Prostate gland (tissue), 2 donors: ENCODE results near the gene DNAJA2. TPM values are rescaled to one million over a fixed set of nuclear protein-coding genes. Genes with fewer than 3 reads are reported as not detected.
A peak's percentile ranks its signal among the peaks of the same experiment; 100 is the strongest.

Experiments used
- DNase-seq: peaks from one replicate; pipeline ENCODE4 v3.0.0-alpha.2; 2019; ENCODE audit warnings: low spot score
- H3K27ac ChIP-seq, 2 donors: fragments of 200-600 bp; sonication (generic); 2 replicates each; pipeline ENCODE4 v1.5.1; 2017 to 2019
- H3K27me3 ChIP-seq: fragments of 200-600 bp; sonication (generic); replicated peaks from 2 replicates; pipeline ENCODE4 v1.5.1; 2019; ENCODE audit not compliant: insufficient read depth
- H3K36me3 ChIP-seq, 2 donors: fragments of 200-600 bp; sonication (generic); 1 replicate in 1 of 2; 2 replicates in 1 of 2; pipeline versions ENCODE4 v1.5.1 to v1.8.1; 2017 to 2019
- H3K4me1 ChIP-seq: fragments of 200-600 bp; sonication (generic); replicated peaks from 2 replicates; pipeline ENCODE4 v1.5.1; 2019
- H3K4me3 ChIP-seq, 2 donors: fragments of 200-600 bp; sonication (generic); 2 replicates each; pipeline ENCODE4 v1.5.1; 2017 to 2019
- H3K9me3 ChIP-seq: fragments of 200-600 bp; sonication (generic); 2 replicates; pipeline ENCODE4 v1.5.1; 2017
- CTCF ChIP-seq, 4 experiments: fragments of 200-600 bp in 2 of 4; fragments of 450-650 bp in 2 of 4; sonication (generic) in 2 of 4; IDR thresholded peaks; 1 replicate in 3 of 4; 2 replicates in 1 of 4; pipeline ENCODE4 v1.5.1; 2016 to 2019; ENCODE audit warnings: antibody characterized with exemption in 4 of 4, mild to moderate bottlenecking in 2 of 4, moderate library complexity in 2 of 4
- POLR2A ChIP-seq: fragments of 450-650 bp; IDR thresholded peaks from one replicate; pipeline ENCODE4 v1.6.1; 2016; ENCODE audit warnings: antibody characterized with exemption, mild to moderate bottlenecking
- POLR2AphosphoS5 ChIP-seq: sonication (generic); formaldehyde crosslinking; IDR thresholded peaks from one replicate; pipeline ENCODE4 v1.6.1; 2017; ENCODE audit warnings: antibody characterized with exemption
- WGBS: methylation state at CpG from one replicate; pipeline ENCODE4 v1.1.5; 2018; 5-methylcytosine and 5-hydroxymethylcytosine counted together
- intact Hi-C: fragments of 100-400 bp; cut with DNase I; formaldehyde crosslinking; loops from one replicate; pipeline ENCODE4 v1.14.2; 2022
- total RNA-seq, 2 donors: library from RNA; depleted of rRNA; stranded (reverse); fragments of >200 nt; gene quantifications; one replicate each; pipeline ENCODE4 v1.1.0, GENCODE V29; 2016

DNAJA2 gene
- total RNA-seq, 2 donors from 2014 or later: 41.1 to 64.4 TPM

- H3K27ac ChIP-seq: no peak overlapping the region
- intact Hi-C loops: no loop called here
- H3K9me3 ChIP-seq: no peaks in the 10 kb centered on the region
- TF ChIP-seq POLR2A (no peak), CTCF (IDR thresholded peaks at IDR 0.05) (no peak), POLR2AphosphoS5 (no peak)
- H3K4me1 ChIP-seq: no peaks in the 10 kb centered on the region
- H3K4me3 ChIP-seq: no peak overlapping the region
- H3K27me3 ChIP-seq: no peaks in the 10 kb centered on the region
- 74% methylated on average over 1 of the region's 1 CpG for WGBS
- DNase-seq: no peak
- no peaks in the 10 kb centered on the region for H3K36me3 ChIP-seq
These were observed 7.5 kb upstream of the DNAJA2 start for GRCh38 chr16:46980926-46981325.

- WGBS: 47% methylated on average over 4 of the region's 4 CpGs
- peak overlapping the region; percentile 31 to 35 for H3K27ac ChIP-seq
- H3K27me3 ChIP-seq: no peaks in the 10 kb centered on the region
- H3K9me3 ChIP-seq: no peaks in the 10 kb centered on the region
- H3K4me1 ChIP-seq: no peaks in the 10 kb centered on the region
- TF ChIP-seq POLR2AphosphoS5 (peak; percentile 82), POLR2A (no peak)
- H3K36me3 ChIP-seq: no peaks in the 10 kb centered on the region
- no peak overlapping the region for H3K4me3 ChIP-seq
- DNase-seq: peak; percentile 32
- intact Hi-C loops: loop anchor here (10.0 kb wide), 1 partner anchor 1408 kb away; the partner anchor contains the start of gene SIAH1
These were observed 3.1 kb upstream of the DNAJA2 start for GRCh38 chr16:46976550-46976949.

- DNase-seq: no peak
- no peak overlapping the region for H3K4me3 ChIP-seq
- peak overlapping the region in 1 of 2 donors; percentile 35 for H3K27ac ChIP-seq
- no peaks in the 10 kb centered on the region for H3K27me3 ChIP-seq
- TF ChIP-seq POLR2AphosphoS5 (no peak), POLR2A (no peak), CTCF (IDR thresholded peaks at IDR 0.05) (no peak)
- no peaks in the 10 kb centered on the region for H3K36me3 ChIP-seq
- no peaks in the 10 kb centered on the region for H3K4me1 ChIP-seq
- intact Hi-C loops: loop anchor here (10.0 kb wide), 1 partner anchor 1409 kb away; the partner anchor contains the start of gene SIAH1
- WGBS: 91% methylated on average over 4 of the region's 4 CpGs
- H3K9me3 ChIP-seq: no peaks in the 10 kb centered on the region
These were observed 2.5 kb upstream of the DNAJA2 start for GRCh38 chr16:46975908-46976470.

- TF ChIP-seq POLR2AphosphoS5 (no peak), POLR2A (no peak), CTCF (IDR thresholded peaks at IDR 0.05) (no peak)
- 97% methylated on average over 11 of the region's 11 CpGs for WGBS
- no peak for DNase-seq
These were observed 1.7 kb upstream of the DNAJA2 start for GRCh38 chr16:46975165-46975564.

GRCh38 chr16:46974352-46974751 is 878 bp upstream of the DNAJA2 start:
- 80% methylated on average over 6 of the region's 6 CpGs for WGBS
- H3K27ac ChIP-seq: peak overlapping the region; percentile 97
- no peaks in the 10 kb centered on the region for H3K9me3 ChIP-seq
- peaks cover 6% of the 10 kb centered on the region for H3K4me1 ChIP-seq
- no peak for DNase-seq
- H3K36me3 ChIP-seq: no peaks in the 10 kb centered on the region
- intact Hi-C loops: loop anchor here (10.0 kb wide), 1 partner anchor 1410 kb away; the partner anchor contains the start of gene SIAH1
- no peak for TF ChIP-seq POLR2AphosphoS5
- no peak for TF ChIP-seq POLR2A
- no peak for TF ChIP-seq CTCF (IDR thresholded peaks at IDR 0.05)
- H3K27me3 ChIP-seq: no peaks in the 10 kb centered on the region
- H3K4me3 ChIP-seq: peak overlapping the region; percentile 80 to 86

More at GRCh38 chr16:46975165-46975564, 1.7 kb upstream of the DNAJA2 start:
- Histone ChIP-seq H3K9me3 (no peaks in the 10 kb centered on the region), H3K36me3 (no peaks in the 10 kb centered on the region), H3K27ac (no peak overlapping the region), H3K27me3 (no peaks in the 10 kb centered on the region), H3K4me1 (peaks cover under 1% of the 10 kb centered on the region), H3K4me3 (no peak overlapping the region)
- intact Hi-C loops: loop anchor here (10.0 kb wide), 1 partner anchor 1410 kb away; the partner anchor contains the start of gene SIAH1
